H1 (cell line): ENCODE results near the gene MMP25. TPM values are rescaled to one million over a fixed set of nuclear protein-coding genes. Genes with fewer than 3 reads are reported as not detected.
A peak's percentile ranks its signal among the peaks of the same experiment; 100 is the strongest.

Experiments
- CTCF ChIA-PET: fragments of 300-600 bp; sonication (Branson Sonifier 250); formaldehyde crosslinking; loops from one replicate; lab custom pipeline; 2021; ENCODE audit not compliant: partially characterized antibody; lab: Charles Lee
- POLR2A ChIA-PET: fragments of 300-600 bp; sonication (Branson Sonifier 250); formaldehyde crosslinking; loops from one replicate; lab custom pipeline; 2021; ENCODE audit warnings: inconsistent platforms; ENCODE audit not compliant: partially characterized antibody; lab: Charles Lee
- DNase-seq, 2 experiments: peaks; one replicate each; pipeline versions ENCODE4 v3.0.0 to v3.0.0-alpha.2; 2010 to 2022; ENCODE audit warnings: low spot score in 2 of 2, low read depth in 1 of 2, mixed read lengths in 1 of 2
- FAIRE-seq: peaks from 2 replicates; lab custom pipeline; 2011; peaks lifted over from hg19 to GRCh38; lab: Jason Lieb, UNC
- H2AFZ ChIP-seq: 2 replicates; pipeline ENCODE4 v1.8.1; 2012; ENCODE audit warnings: low read length, inconsistent platforms
- H2AK5ac ChIP-seq: 2 replicates; pipeline ENCODE4 v1.6.1; 2013; ENCODE audit warnings: low read depth, low read length
- H2BK120ac ChIP-seq: replicated peaks from 2 replicates; pipeline ENCODE3; 2013; ENCODE audit warnings: low read depth, low read length, inconsistent platforms
- H2BK12ac ChIP-seq: 2 replicates; pipeline ENCODE4 v1.6.1; 2013; ENCODE audit warnings: low read depth, low read length
- H2BK15ac ChIP-seq: 2 replicates; pipeline ENCODE4 v1.6.1; 2013; ENCODE audit warnings: low read length
- H2BK20ac ChIP-seq: 2 replicates; pipeline ENCODE4 v1.6.1; 2013; ENCODE audit warnings: low read length
- H2BK5ac ChIP-seq: 2 replicates; pipeline ENCODE4 v1.6.1; 2013; ENCODE audit warnings: low read depth, low read length
- H3K14ac ChIP-seq: 2 replicates; pipeline ENCODE4 v1.6.1; 2013; ENCODE audit warnings: inconsistent platforms; ENCODE audit not compliant: insufficient read length
- H3K18ac ChIP-seq: 2 replicates; pipeline ENCODE4 v1.6.1; 2013; ENCODE audit warnings: low read length; ENCODE audit errors: extremely low read depth
- H3K23ac ChIP-seq: 2 replicates; pipeline ENCODE4 v1.6.1; 2013; ENCODE audit warnings: inconsistent platforms; ENCODE audit not compliant: insufficient read length
- H3K23me2 ChIP-seq: 2 replicates; pipeline ENCODE4 v1.6.1; 2013; ENCODE audit warnings: low read depth, low read length
- H3K27ac ChIP-seq: 2 replicates; pipeline ENCODE4 v1.6.1; 2011; ENCODE audit warnings: low read depth, low read length, inconsistent platforms
- H3K27me3 ChIP-seq, 4 experiments: replicated peaks in 1 of 4; 1 replicate in 1 of 4; 2 replicates in 3 of 4; pipeline versions ENCODE4 v1.6.1 to v1.8.1; 2011 to 2013; ENCODE audit warnings: low read length in 3 of 4, mild to moderate bottlenecking in 3 of 4, inconsistent platforms in 2 of 4, mixed read lengths in 2 of 4, moderate library complexity in 1 of 4; ENCODE audit not compliant: control insufficient read depth in 3 of 4, insufficient read depth in 3 of 4; ENCODE audit errors: extremely low read depth in 1 of 4
- H3K36me3 ChIP-seq, 4 experiments: 2 replicates each; pipeline versions ENCODE4 v1.6.1 to v1.8.1; 2011 to 2013; ENCODE audit warnings: mild to moderate bottlenecking in 4 of 4, low read length in 3 of 4, moderate library complexity in 2 of 4, control low read depth in 1 of 4, inconsistent platforms in 1 of 4; ENCODE audit not compliant: insufficient read depth in 4 of 4, control insufficient read depth in 2 of 4
- H3K4ac ChIP-seq: replicated peaks from 2 replicates; pipeline ENCODE3; 2013; ENCODE audit warnings: low read length, low read depth, mixed read lengths, inconsistent platforms; ENCODE audit not compliant: insufficient read length
- H3K4me1 ChIP-seq, 4 experiments: replicated peaks in 1 of 4; 1 replicate in 1 of 4; 2 replicates in 3 of 4; pipeline versions ENCODE4 v1.6.1 to v1.8.1; 2011 to 2013; ENCODE audit warnings: low read length in 3 of 4, inconsistent platforms in 2 of 4, mixed read lengths in 1 of 4; ENCODE audit not compliant: insufficient read depth in 4 of 4, control insufficient read depth in 3 of 4
- H3K4me2 ChIP-seq, 2 experiments: 2 replicates each; pipeline versions ENCODE4 v1.6.1 to v1.8.1; 2011 to 2013; ENCODE audit warnings: low read depth in 2 of 2, low read length in 2 of 2, control low read depth in 1 of 2, inconsistent platforms in 1 of 2, mild to moderate bottlenecking in 1 of 2; ENCODE audit not compliant: insufficient read depth in 1 of 2
- H3K4me3 ChIP-seq, 4 experiments: fragments of 200-600, 300-600 bp in 1 of 4; sonication (generic), shearing (Covaris generic), sonication (Bioruptor Twin) in 1 of 4; 2 replicates each; pipeline versions ENCODE4 v1.5.1 to v1.8.1; 2011 to 2016; ENCODE audit warnings: low read length in 4 of 4, low read depth in 3 of 4, control low read depth in 2 of 4, inconsistent platforms in 2 of 4, mild to moderate bottlenecking in 2 of 4, mixed read lengths in 1 of 4, moderate library complexity in 1 of 4; ENCODE audit not compliant: insufficient read depth in 2 of 4; ENCODE audit errors: extremely low read depth in 1 of 4
- H3K56ac ChIP-seq: replicated peaks from 2 replicates; pipeline ENCODE3; 2013; ENCODE audit warnings: low read depth, mild to moderate bottlenecking, mixed read lengths, low read length, inconsistent platforms; ENCODE audit not compliant: insufficient read length
- H3K79me1 ChIP-seq: 2 replicates; pipeline ENCODE4 v1.6.1; 2013; ENCODE audit warnings: low read depth, low read length, control low read depth
- H3K79me2 ChIP-seq, 2 experiments: 2 replicates each; pipeline versions ENCODE4 v1.6.1 to v1.8.1; 2012 to 2013; ENCODE audit warnings: low read length in 2 of 2, mild to moderate bottlenecking in 2 of 2, inconsistent platforms in 1 of 2; ENCODE audit not compliant: insufficient read depth in 2 of 2, control insufficient read depth in 1 of 2
- H3K9ac ChIP-seq, 4 experiments: replicated peaks in 1 of 4; 1 replicate in 1 of 4; 2 replicates in 3 of 4; pipeline versions ENCODE4 v1.6.1 to v1.8.1; 2011 to 2013; ENCODE audit warnings: low read depth in 3 of 4, low read length in 3 of 4, control low read depth in 2 of 4, mild to moderate bottlenecking in 2 of 4, moderate library complexity in 2 of 4, inconsistent platforms in 1 of 4; ENCODE audit errors: extremely low read depth in 1 of 4
- H3K9me3 ChIP-seq, 2 experiments: 2 replicates each; pipeline versions ENCODE4 v1.6.1 to v1.8.1; 2012 to 2013; ENCODE audit warnings: mild to moderate bottlenecking in 2 of 2, moderate library complexity in 2 of 2, control low read depth in 1 of 2, inconsistent platforms in 1 of 2, low read depth in 1 of 2, low read length in 1 of 2, mixed read lengths in 1 of 2; ENCODE audit not compliant: insufficient read depth in 2 of 2
- H4K20me1 ChIP-seq, 2 experiments: replicated peaks in 1 of 2; 2 replicates each; pipeline versions ENCODE3 to v1.8.1; 2011 to 2013; ENCODE audit warnings: inconsistent platforms in 2 of 2, low read length in 2 of 2, mild to moderate bottlenecking in 1 of 2; ENCODE audit not compliant: insufficient read depth in 2 of 2, control insufficient read depth in 1 of 2
- H4K5ac ChIP-seq: 2 replicates; pipeline ENCODE4 v1.6.1; 2013; ENCODE audit warnings: low read length, low read depth, mixed read lengths, inconsistent platforms; ENCODE audit not compliant: insufficient read length
- H4K8ac ChIP-seq: 2 replicates; pipeline ENCODE4 v1.8.0; 2013; ENCODE audit warnings: mild to moderate bottlenecking, moderate library complexity, low read length, inconsistent platforms; ENCODE audit not compliant: insufficient read depth; ENCODE audit errors: extremely low read depth
- H4K91ac ChIP-seq: replicated peaks from 2 replicates; pipeline ENCODE3; 2013; ENCODE audit warnings: low read length, mixed read lengths, inconsistent platforms; ENCODE audit not compliant: insufficient read length
- ATF3 ChIP-seq: IDR thresholded peaks from 2 replicates; pipeline ENCODE4 v1.6.1; 2011; ENCODE audit warnings: low read depth, mild to moderate bottlenecking, low read length; ENCODE audit not compliant: insufficient read depth
- CTCF ChIP-seq, 3 experiments: IDR thresholded peaks; 1 replicate in 2 of 3; 2 replicates in 1 of 3; pipeline versions ENCODE4 v1.5.1 to v1.6.1; 2011; ENCODE audit warnings: low read length in 3 of 3, mild to moderate bottlenecking in 3 of 3, inconsistent platforms in 2 of 3, low read depth in 1 of 3, moderate library complexity in 1 of 3; ENCODE audit not compliant: insufficient read depth in 1 of 3; ENCODE audit errors: control extremely low read depth in 1 of 3
- RAD21 ChIP-seq, 2 experiments: IDR thresholded peaks in 1 of 2; conservative IDR thresholded peaks in 1 of 2; 2 replicates each; pipeline ENCODE4 v1.6.1; 2011; ENCODE audit warnings: low read depth in 2 of 2, low read length in 2 of 2, improper control_type of control experiment in 1 of 2, inconsistent platforms in 1 of 2, mild to moderate bottlenecking in 1 of 2, moderate library complexity in 1 of 2
- RXRA ChIP-seq: IDR thresholded peaks from 2 replicates; pipeline ENCODE4 v1.6.1; 2011; ENCODE audit warnings: low read depth, mild to moderate bottlenecking, low read length, moderate library complexity; ENCODE audit not compliant: insufficient read depth
- WGBS, 2 experiments: shearing (Covaris generic) in 1 of 2; methylation state at CpG; one replicate each; pipeline versions ENCODE4 v1.1.6 to v1.1.7; 2013 to 2015; ENCODE audit warnings: low lambda C conversion rate in 2 of 2, mixed read lengths in 2 of 2, inconsistent platforms in 1 of 2, low coverage in 1 of 2, missing lambda C conversion rate in 1 of 2; ENCODE audit not compliant: insufficient replicate concordance in 2 of 2, insufficient coverage in 1 of 2, insufficient read length in 1 of 2; ENCODE audit errors: extremely low coverage in 1 of 2, missing lambda C conversion rate in 1 of 2; 5-methylcytosine and 5-hydroxymethylcytosine counted together
- polyA plus RNA-seq, 7 experiments: library from polyadenylated mRNA; depleted of rRNA in 3 of 7; stranded (reverse) in 5 of 7; unstranded in 2 of 7; fragments of >200 nt in 5 of 7; fragments of 200-250 nt in 2 of 7; gene quantifications; 1 replicate in 5 of 7; 2 replicates in 1 of 7; 4 replicates in 1 of 7; pipeline versions ENCODE4 v1.2.1 to v1.2.3, GENCODE V29; 2011 to 2013; ENCODE audit warnings: missing spikeins in 2 of 7, mixed read lengths in 2 of 7
- total RNA-seq: library from RNA; stranded (reverse); fragmentation: NEBNext Ultra II Directional; extraction: Animal tissue kit (Norgen Biotek cat#: 25700); gene quantifications from 2 replicates; pipeline ENCODE4 v1.2.1, GENCODE V29; 2021

Gene MMP25
- total and polyA plus RNA-seq, 2 of the 8 experiments (the other 6 are each of a cell fraction or from before 2014, with no cell fraction given) = 7.7 to 26.7 TPM

DNA sequence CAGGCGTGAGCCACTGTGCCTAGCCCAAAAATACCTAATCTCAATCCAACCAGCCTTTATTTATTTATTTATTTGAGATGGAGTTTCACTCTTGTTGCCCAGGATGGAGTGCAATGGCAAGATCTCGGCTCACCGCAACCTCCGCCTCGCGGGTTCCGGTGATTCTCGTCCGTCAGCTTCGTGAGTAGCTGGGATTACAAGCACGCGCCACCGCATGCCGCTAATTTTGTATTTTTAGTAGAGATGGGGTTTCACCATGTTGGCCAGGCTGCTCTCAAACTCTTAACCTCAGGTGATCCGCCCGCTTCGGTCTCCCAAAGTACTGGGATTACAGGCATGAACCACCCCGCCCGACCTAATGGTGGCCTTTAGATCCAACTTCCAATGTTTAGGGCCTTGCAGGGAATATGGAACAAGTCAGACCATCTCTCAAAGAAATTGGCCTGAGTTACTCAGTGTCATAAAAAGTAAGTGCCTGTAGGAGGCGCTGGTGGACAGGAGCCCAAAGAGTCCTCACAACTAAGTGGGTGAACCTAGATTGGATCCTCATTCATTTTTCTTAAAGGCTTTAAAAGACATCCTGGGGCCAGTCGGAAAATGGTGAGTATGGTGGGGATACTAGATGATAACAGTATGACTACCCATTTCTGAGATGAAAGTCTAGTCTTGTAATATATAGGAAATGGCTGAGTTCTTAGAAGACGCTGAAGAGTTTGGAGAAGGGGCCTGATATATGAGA lies 48.1 kb downstream of the MMP25 start:
- CTCF ChIA-PET = interaction anchor here (0.7 to 36.8 kb wide), 8 partner anchors 16 to 61 kb away, joined by 3 to 619 read pairs (median 6); partner anchors contain the start of genes ZNF205 and ZNF213
- Histone ChIP-seq H3K4me2 (no peak overlapping the region), H4K20me1 (peaks cover 3 to 16% of the 10 kb centered on the region in 2 experiments), H3K79me2 (peaks cover 11 to 67% of the 10 kb centered on the region in 2 experiments; a peak in 3 of 4 replicates), H2AFZ (no peak overlapping the region), H3K14ac (no peak overlapping the region), H3K9ac (no peak overlapping the region), H4K8ac (no peak overlapping the region; the same call in 1 of the 2 replicates), H3K9me3 (no peaks in the 10 kb centered on the region), H4K5ac (no peak overlapping the region), H3K23me2 (peaks cover 15% of the 10 kb centered on the region), H2BK15ac (no peak overlapping the region), H3K56ac (no peak overlapping the region), H3K23ac (no peak overlapping the region), H3K4ac (no peak overlapping the region), H3K18ac (no peak overlapping the region), H2BK12ac (no peak overlapping the region), H2BK5ac (no peak overlapping the region), H3K4me1 (peaks cover 5 to 17% (median 9%) of the 10 kb centered on the region in 4 experiments), H2BK120ac (no peak overlapping the region), H3K36me3 (peaks cover 21 to 38% (median 28%) of the 10 kb centered on the region in 4 experiments), H3K4me3 (no peak overlapping the region), H2BK20ac (no peak overlapping the region), H3K79me1 (peaks cover 4% of the 10 kb centered on the region), H3K27ac (no peak overlapping the region), H2AK5ac (no peak overlapping the region), H3K27me3 (no peaks in the 10 kb centered on the region), H4K91ac (no peak overlapping the region)
- FAIRE-seq = peak; percentile 50
- 87% methylated on average over 21 of the region's 22 CpGs; no CpG with 5 or more reads in 1 of the 2 experiments for WGBS, 2 experiments
- peak in 1 of 2 experiments; percentile 75 for DNase-seq
- TF ChIP-seq RAD21 (IDR thresholded peaks at IDR 0.05 in 1 of 2, conservative IDR thresholded peaks at IDR 0.05 in 1 of 2; ENCODE audit: low read depth in 2 of 2, low read length in 2 of 2) (peak; percentile 73 to 81), CTCF (IDR thresholded peaks at IDR 0.05; ENCODE audit: control extremely low read depth in 1 of 3, insufficient read depth in 1 of 3, low read depth in 1 of 3, low read length in 3 of 3) (peak; percentile 12 to 80 (median 79)), ATF3 (no peak), RXRA (no peak)
- POLR2A ChIA-PET = interaction anchor here (0.6 to 15.4 kb wide), 10 partner anchors 11 to 85 kb away, joined by 3 to 168 read pairs (median 6); partner anchors contain the start of gene IL32
